GF-D8 (cell line): Measurements from ENCODE around the gene GNL1.
"Not testable (repeated sequence)": the region's sequence is repeated elsewhere in the genome, so short reads cannot be mapped to it uniquely, and the experiment has no call there.

Source experiments
- DNase-seq: peaks from one replicate; lab custom pipeline; 2025; lab: John Stamatoyannopoulos, UW

The GNL1 gene

GRCh38 chr6:30529349-30529875, 26.9 kb downstream of the GNL1 start:
- DNase-seq: peak; percentile 26

- DNase-seq: not testable (repeated sequence)
Observed at GRCh38 chr6:30526444-30526843, 29.8 kb downstream of the GNL1 start.

- not testable (repeated sequence) for DNase-seq
Observed at GRCh38 chr6:30521952-30522351, 34.3 kb downstream of the GNL1 start.

GRCh38 chr6:30521082-30521481, 35.2 kb downstream of the GNL1 start:
- not testable (repeated sequence) for DNase-seq

- no peak for DNase-seq
Observed at GRCh38 chr6:30520522-30520921, 35.8 kb downstream of the GNL1 start.

GRCh38 chr6:30518505-30519145, 37.7 kb downstream of the GNL1 start:
- not testable (repeated sequence) for DNase-seq

- not testable (repeated sequence) for DNase-seq
Observed at GRCh38 chr6:30517767-30518504, 38.4 kb downstream of the GNL1 start.

- not testable (repeated sequence) for DNase-seq
Observed at GRCh38 chr6:30516754-30517076, 39.6 kb downstream of the GNL1 start.

GRCh38 chr6:30515944-30516753, 40.1 kb downstream of the GNL1 start:
- peak; percentile 100 for DNase-seq

GRCh38 chr6:30515106-30515505, 41.2 kb downstream of the GNL1 start:
- DNase-seq: no peak

- DNase-seq: no peak
Observed at GRCh38 chr6:30513451-30513850, 42.8 kb downstream of the GNL1 start.

GRCh38 chr6:30511169-30511546, 45.1 kb downstream of the GNL1 start:
- no peak for DNase-seq

GRCh38 chr6:30510419-30511168, 45.7 kb downstream of the GNL1 start:
- DNase-seq: no peak

GRCh38 chr6:30508890-30509736, 47.2 kb downstream of the GNL1 start:
- DNase-seq: peak; percentile 91

- no peak for DNase-seq
Observed at GRCh38 chr6:30507849-30508827, 48.2 kb downstream of the GNL1 start.

GRCh38 chr6:30500421-30501355, 55.6 kb downstream of the GNL1 start:
- DNase-seq: no peak

- DNase-seq: not testable (repeated sequence)
Observed at GRCh38 chr6:30498705-30499104, 57.6 kb downstream of the GNL1 start.

- DNase-seq: no peak
Observed at GRCh38 chr6:30497714-30498113, 58.6 kb downstream of the GNL1 start.

GRCh38 chr6:30497261-30497599, 59.1 kb downstream of the GNL1 start:
- DNase-seq: not testable (repeated sequence)
